HUES48 (cell line): Measurements from ENCODE around the gene ZMYND10.

Experiments
- H3K27ac ChIP-seq: one replicate; pipeline ENCODE4 v1.7.0; 2013; ENCODE audit warnings: low read depth, low read length, inconsistent platforms
- H3K27me3 ChIP-seq: 2 replicates; pipeline ENCODE4 v1.6.1; 2013; ENCODE audit warnings: mild to moderate bottlenecking, low read length; ENCODE audit not compliant: control insufficient read depth, insufficient read depth
- H3K36me3 ChIP-seq: 2 replicates; pipeline ENCODE4 v1.6.1; 2013; ENCODE audit warnings: low read length; ENCODE audit not compliant: control insufficient read depth, insufficient read depth
- H3K4me1 ChIP-seq: 2 replicates; pipeline ENCODE4 v1.6.1; 2013; ENCODE audit warnings: mild to moderate bottlenecking, low read length; ENCODE audit not compliant: control insufficient read depth, insufficient read depth
- H3K4me3 ChIP-seq: 2 replicates; pipeline ENCODE4 v1.5.1; 2013; ENCODE audit warnings: mild to moderate bottlenecking, low read depth, low read length
- H3K9ac ChIP-seq: 2 replicates; pipeline ENCODE4 v1.6.1; 2013; ENCODE audit warnings: mild to moderate bottlenecking, low read depth, low read length, moderate library complexity
- H3K9me3 ChIP-seq: 2 replicates; pipeline ENCODE4 v1.6.1; 2013; ENCODE audit warnings: low read length; ENCODE audit not compliant: control insufficient read depth, insufficient read depth

Gene ZMYND10

GRCh38 chr3:50341996-50342650 lies 3.4 kb downstream of the ZMYND10 start:
- Histone ChIP-seq H3K9ac (no peak overlapping the region), H3K27me3 (peaks cover 72% of the 10 kb centered on the region), H3K9me3 (no peaks in the 10 kb centered on the region), H3K36me3 (no peaks in the 10 kb centered on the region), H3K27ac (no peak overlapping the region), H3K4me1 (no peaks in the 10 kb centered on the region), H3K4me3 (no peak overlapping the region)

- peaks cover 70% of the 10 kb centered on the region for H3K27me3 ChIP-seq
- H3K4me3 ChIP-seq = no peak overlapping the region; the same call in 1 of the 2 replicates
- no peaks in the 10 kb centered on the region for H3K4me1 ChIP-seq
- no peaks in the 10 kb centered on the region for H3K9me3 ChIP-seq
- no peak overlapping the region for H3K9ac ChIP-seq
- no peaks in the 10 kb centered on the region for H3K36me3 ChIP-seq
- H3K27ac ChIP-seq = no peak overlapping the region
Observed at GRCh38 chr3:50341537-50341936, 4.0 kb downstream of the ZMYND10 start.

GRCh38 chr3:50340448-50341329 lies 4.8 kb downstream of the ZMYND10 start, which contains the start of gene RASSF1:
RASSF1 (minus strand) TSS chr3:50340836; CDS start chr3:50340805, 31 bp downstream.
- H3K36me3 ChIP-seq = no peaks in the 10 kb centered on the region
- H3K27ac ChIP-seq = no peak within 1 kb of the TSS
- H3K27me3 ChIP-seq = peaks cover 67% of the 10 kb centered on the region
- H3K9ac ChIP-seq = no peak within 1 kb of the TSS
- no peaks in the 10 kb centered on the region for H3K4me1 ChIP-seq
- H3K9me3 ChIP-seq = no peaks in the 10 kb centered on the region
- H3K4me3 ChIP-seq = peak within 1 kb of the TSS; percentile 53

- H3K4me1 ChIP-seq = no peaks in the 10 kb centered on the region
- H3K9ac ChIP-seq = no peak overlapping the region
- no peaks in the 10 kb centered on the region for H3K36me3 ChIP-seq
- H3K9me3 ChIP-seq = no peaks in the 10 kb centered on the region
- H3K27ac ChIP-seq = no peak overlapping the region
- H3K4me3 ChIP-seq = peak overlapping the region; percentile 53; the same call in 1 of the 2 replicates
- H3K27me3 ChIP-seq = peaks cover 63% of the 10 kb centered on the region
Observed at GRCh38 chr3:50340147-50340447, 5.4 kb downstream of the ZMYND10 start.

- Histone ChIP-seq H3K9me3 (no peaks in the 10 kb centered on the region), H3K27me3 (peaks cover 59% of the 10 kb centered on the region), H3K36me3 (no peaks in the 10 kb centered on the region), H3K27ac (no peak overlapping the region), H3K4me1 (no peaks in the 10 kb centered on the region), H3K9ac (no peak overlapping the region), H3K4me3 (no peak overlapping the region)
Observed at GRCh38 chr3:50339485-50340146, 5.9 kb downstream of the ZMYND10 start.

- Histone ChIP-seq H3K27ac (no peak overlapping the region), H3K4me3 (no peak overlapping the region), H3K9me3 (no peaks in the 10 kb centered on the region), H3K4me1 (no peaks in the 10 kb centered on the region), H3K9ac (no peak overlapping the region), H3K36me3 (0 out of 2 replicates have a peak, but pooled peaks cover 4% of the 10 kb centered on the region), H3K27me3 (peaks cover 53% of the 10 kb centered on the region)
Observed at GRCh38 chr3:50338965-50339364, 6.6 kb downstream of the ZMYND10 start.

- H3K9me3 ChIP-seq = no peaks in the 10 kb centered on the region
- peak overlapping the region; percentile 76 for H3K9ac ChIP-seq
- H3K4me3 ChIP-seq = peak overlapping the region; percentile 81
- no peaks in the 10 kb centered on the region for H3K4me1 ChIP-seq
- peaks cover 38% of the 10 kb centered on the region for H3K27me3 ChIP-seq
- peak overlapping the region; percentile 95 for H3K27ac ChIP-seq
- 0 out of 2 replicates have a peak, but pooled peaks cover 6% of the 10 kb centered on the region for H3K36me3 ChIP-seq
Observed at GRCh38 chr3:50337175-50337861, 8.2 kb downstream of the ZMYND10 start.

GRCh38 chr3:50336452-50337174 lies 8.9 kb downstream of the ZMYND10 start:
- H3K9me3 ChIP-seq = no peaks in the 10 kb centered on the region
- H3K9ac ChIP-seq = peak overlapping the region; percentile 76
- H3K36me3 ChIP-seq = peaks cover 13% of the 10 kb centered on the region
- H3K4me1 ChIP-seq = no peaks in the 10 kb centered on the region
- peak overlapping the region; percentile 81 for H3K4me3 ChIP-seq
- H3K27ac ChIP-seq = peak overlapping the region; percentile 95
- peaks cover 32% of the 10 kb centered on the region for H3K27me3 ChIP-seq

- Histone ChIP-seq H3K9ac (no peak overlapping the region), H3K4me1 (no peaks in the 10 kb centered on the region), H3K4me3 (no peak overlapping the region)
Observed at GRCh38 chr3:50334339-50335075, 11.0 kb downstream of the ZMYND10 start.

More at GRCh38 chr3:50334339-50335075, 11.0 kb downstream of the ZMYND10 start:
- no peak overlapping the region for H3K27ac ChIP-seq
- H3K27me3 ChIP-seq = peaks cover 11% of the 10 kb centered on the region
- peaks cover 34% of the 10 kb centered on the region for H3K36me3 ChIP-seq
- no peaks in the 10 kb centered on the region for H3K9me3 ChIP-seq
